Activated CD8-positive, alpha-beta T cell treated with anti-CD3 and anti-CD28 coated beads for 36 hours (primary cell): ENCODE results near the gene RPL41. TPM values are rescaled to one million over a fixed set of nuclear protein-coding genes. Genes with fewer than 3 reads are reported as not detected.

Experiments used
- ATAC-seq: fragments of 200-7000 bp; cut with Tn5 transposase; one replicate; pipeline ENCODE4 v1.10.0; 2021; ENCODE audit warnings: mild to moderate bottlenecking, moderate library complexity
- CTCF ChIA-PET: fragments of 350-600 bp; sonication (Branson Sonifier 250); formaldehyde crosslinking; loops from one replicate; lab custom pipeline; 2021; ENCODE audit warnings: antibody characterized with exemption; lab: Charles Lee
- POLR2A ChIA-PET: fragments of 350-600 bp; sonication (Branson Sonifier 250); formaldehyde crosslinking; loops from one replicate; lab custom pipeline; 2021; ENCODE audit warnings: antibody characterized with exemption; lab: Charles Lee
- DNase-seq: peaks from one replicate; pipeline ENCODE4 v3.0.0-alpha.2; 2020
- H3K27ac Mint-ChIP-seq: one replicate; pipeline ENCODE4 v1.8.0; 2021; ENCODE audit warnings: mild to moderate bottlenecking, mixed read lengths
- H3K27me3 Mint-ChIP-seq: one replicate; pipeline ENCODE4 v1.8.0; 2021; ENCODE audit warnings: mixed read lengths
- H3K36me3 Mint-ChIP-seq: one replicate; pipeline ENCODE4 v1.8.0; 2021; ENCODE audit warnings: low read depth, mixed read lengths
- H3K4me1 Mint-ChIP-seq: one replicate; pipeline ENCODE4 v1.8.0; 2021; ENCODE audit warnings: low read depth, mixed read lengths
- H3K4me3 Mint-ChIP-seq: one replicate; pipeline ENCODE4 v1.8.0; 2021; ENCODE audit warnings: mild to moderate bottlenecking, moderate library complexity, mixed read lengths
- H3K9me3 Mint-ChIP-seq: one replicate; pipeline ENCODE4 v1.8.0; 2021; ENCODE audit warnings: mixed read lengths
- intact Hi-C: fragments of 100-400 bp; cut with micrococcal nuclease; formaldehyde crosslinking; loops from one replicate; pipeline ENCODE4 v1.10.0; 2022
- total RNA-seq, 2 experiments: library from RNA; stranded (reverse); gene quantifications; one replicate each; pipeline ENCODE4 v1.2.3, GENCODE V29; 2021
- TF ChIP-seq, protein P1 (sequence below): fragments of 200-600 bp; IDR thresholded peaks from one replicate; pipeline ENCODE4 v1.8.0; 2022; ENCODE audit warnings: antibody characterized with exemption, mild to moderate bottlenecking

Gene RPL41
- total RNA-seq, 2 experiments from 2014 or later: 5,401 to 5,452 TPM

- Mint-ChIP-seq H3K36me3 (no peaks in the 10 kb centered on the region), H3K27ac (no peak overlapping the region), H3K4me1 (peaks cover 14% of the 10 kb centered on the region), H3K9me3 (no peaks in the 10 kb centered on the region), H3K27me3 (peaks cover 8% of the 10 kb centered on the region), H3K4me3 (peak overlapping the region; percentile 72)
- POLR2A ChIA-PET: interaction anchor here (0.6 to 2.7 kb wide), 6 partner anchors 17 to 65 kb away, joined by 3 to 21 read pairs (median 4); partner anchors contain the start of genes PA2G4 and ZC3H10
- TF ChIP-seq, protein P1, sequence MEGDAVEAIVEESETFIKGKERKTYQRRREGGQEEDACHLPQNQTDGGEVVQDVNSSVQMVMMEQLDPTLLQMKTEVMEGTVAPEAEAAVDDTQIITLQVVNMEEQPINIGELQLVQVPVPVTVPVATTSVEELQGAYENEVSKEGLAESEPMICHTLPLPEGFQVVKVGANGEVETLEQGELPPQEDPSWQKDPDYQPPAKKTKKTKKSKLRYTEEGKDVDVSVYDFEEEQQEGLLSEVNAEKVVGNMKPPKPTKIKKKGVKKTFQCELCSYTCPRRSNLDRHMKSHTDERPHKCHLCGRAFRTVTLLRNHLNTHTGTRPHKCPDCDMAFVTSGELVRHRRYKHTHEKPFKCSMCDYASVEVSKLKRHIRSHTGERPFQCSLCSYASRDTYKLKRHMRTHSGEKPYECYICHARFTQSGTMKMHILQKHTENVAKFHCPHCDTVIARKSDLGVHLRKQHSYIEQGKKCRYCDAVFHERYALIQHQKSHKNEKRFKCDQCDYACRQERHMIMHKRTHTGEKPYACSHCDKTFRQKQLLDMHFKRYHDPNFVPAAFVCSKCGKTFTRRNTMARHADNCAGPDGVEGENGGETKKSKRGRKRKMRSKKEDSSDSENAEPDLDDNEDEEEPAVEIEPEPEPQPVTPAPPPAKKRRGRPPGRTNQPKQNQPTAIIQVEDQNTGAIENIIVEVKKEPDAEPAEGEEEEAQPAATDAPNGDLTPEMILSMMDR: peak; percentile 83
- peak; percentile 60 for ATAC-seq
- CTCF ChIA-PET: interaction anchor here (0.7 to 2.1 kb wide), 19 partner anchors 9 to 340 kb away, joined by 3 to 7 read pairs (median 4); partner anchors contain the start of genes PA2G4, RNF41 and SMARCC2
- peak; percentile 63 for DNase-seq
- intact Hi-C loops: no loop called here
These were observed 37.3 kb upstream of the RPL41 start for GRCh38 chr12:56078931-56079722.

DNA sequence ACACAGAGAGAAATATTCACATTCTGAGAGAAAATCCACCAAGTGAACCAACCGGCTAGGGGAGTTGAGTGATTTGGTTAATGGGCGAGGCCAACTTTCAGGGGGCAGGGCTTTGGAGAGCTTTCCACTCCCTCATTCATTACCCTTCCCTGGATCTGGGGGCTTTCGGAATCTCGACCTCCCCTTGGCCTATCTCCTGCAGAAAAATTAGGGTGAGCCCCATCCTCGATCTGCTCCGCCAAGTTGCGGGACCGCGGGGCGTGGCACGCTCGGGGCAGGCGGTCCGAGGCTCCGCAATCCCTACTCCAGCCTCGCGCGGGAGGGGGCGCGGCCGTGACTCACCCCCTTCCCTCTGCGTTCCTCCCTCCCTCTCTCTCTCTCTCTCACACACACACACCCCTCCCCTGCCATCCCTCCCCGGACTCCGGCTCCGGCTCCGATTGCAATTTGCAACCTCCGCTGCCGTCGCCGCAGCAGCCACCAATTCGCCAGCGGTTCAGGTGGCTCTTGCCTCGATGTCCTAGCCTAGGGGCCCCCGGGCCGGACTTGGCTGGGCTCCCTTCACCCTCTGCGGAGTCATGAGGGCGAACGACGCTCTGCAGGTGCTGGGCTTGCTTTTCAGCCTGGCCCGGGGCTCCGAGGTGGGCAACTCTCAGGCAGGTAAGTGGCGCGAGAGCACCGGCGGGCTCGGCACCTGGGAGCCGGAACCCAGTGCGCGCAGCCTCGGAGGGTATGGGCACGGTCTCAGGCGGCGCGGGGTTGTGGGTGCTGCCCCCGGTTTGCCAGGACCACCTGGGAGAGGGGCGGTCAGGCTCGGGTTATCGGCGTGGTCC, 36.5 kb upstream of the RPL41 start, which contains the start of gene ERBB3:
Gene ERBB3 (plus strand): TSS at position 443 of the 833 bp plus-strand sequence. CDS start 136 bp downstream, at position 579.
- Mint-ChIP-seq H3K4me3 (peak within 1 kb of the TSS; percentile 72), H3K27me3 (peaks cover 8% of the 10 kb centered on the region), H3K9me3 (no peaks in the 10 kb centered on the region), H3K4me1 (peaks cover 14% of the 10 kb centered on the region), H3K27ac (no peak within 1 kb of the TSS), H3K36me3 (no peaks in the 10 kb centered on the region)
- ChIA-PET POLR2A (interaction anchor here (1.0 to 2.7 kb wide), 6 partner anchors 16 to 64 kb away, joined by 3 to 21 read pairs (median 6); partner anchors contain the start of genes PA2G4 and ZC3H10), CTCF (interaction anchor here (0.7 to 2.1 kb wide), 21 partner anchors 8 to 341 kb away, joined by 3 to 7 read pairs (median 3); partner anchors contain the start of genes PA2G4, RNF41 and SMARCC2)
- peak; percentile 88 for ATAC-seq
- TF ChIP-seq, protein P1: no peak
- DNase-seq: peak; percentile 76
- intact Hi-C loops: no loop called here

GRCh38 chr12:56080556-56081138, 35.8 kb upstream of the RPL41 start:
- Mint-ChIP-seq H3K9me3 (no peaks in the 10 kb centered on the region), H3K4me3 (peak overlapping the region; percentile 72), H3K4me1 (peaks cover 14% of the 10 kb centered on the region), H3K27me3 (peaks cover 8% of the 10 kb centered on the region), H3K36me3 (no peaks in the 10 kb centered on the region), H3K27ac (no peak overlapping the region)
- TF ChIP-seq, protein P1: no peak
- POLR2A ChIA-PET: interaction anchor here (1.0 to 2.7 kb wide), 4 partner anchors 16 to 178 kb away, joined by 4 to 21 read pairs (median 8); partner anchors contain the start of gene PA2G4
- ATAC-seq (no peak), DNase-seq (peak; percentile 9)
- intact Hi-C loops: no loop called here
- CTCF ChIA-PET: interaction anchor here (0.8 to 1.9 kb wide), 5 partner anchors 23 to 147 kb away, joined by 3 to 6 read pairs (median 3); partner anchors contain the start of gene SMARCC2

- no peaks in the 10 kb centered on the region for H3K36me3 Mint-ChIP-seq
- no peaks in the 10 kb centered on the region for H3K9me3 Mint-ChIP-seq
- H3K4me3 Mint-ChIP-seq: peak overlapping the region; percentile 16
- DNase-seq: no peak
- H3K4me1 Mint-ChIP-seq: peaks cover 14% of the 10 kb centered on the region
- no peak overlapping the region for H3K27ac Mint-ChIP-seq
- TF ChIP-seq, protein P1: no peak
- POLR2A ChIA-PET: interaction anchor here (1.0 to 2.7 kb wide), 4 partner anchors 15 to 177 kb away, joined by 4 to 8 read pairs (median 6); no protein-coding TSS in a partner anchor
- ATAC-seq: no peak
- CTCF ChIA-PET: interaction anchor here (0.6 to 1.9 kb wide), 3 partner anchors 9 to 107 kb away, joined by 3 to 6 read pairs (median 5); partner anchors contain the start of gene SMARCC2
- intact Hi-C loops: no loop called here
- peaks cover 8% of the 10 kb centered on the region for H3K27me3 Mint-ChIP-seq
These were observed 34.8 kb upstream of the RPL41 start for GRCh38 chr12:56081393-56082347.
